Measurements from ENCODE around the gene TENM4.

TENM4 gene

GRCh38 chr11:78823588-78823987 is 617.2 kb downstream of the TENM4 start:
- no peak for FAIRE-seq

GRCh38 chr11:78822931-78823423 is 617.9 kb downstream of the TENM4 start:
- FAIRE-seq = no peak

GRCh38 chr11:78821371-78822306 is 619.2 kb downstream of the TENM4 start:
- no peak for FAIRE-seq

DNA sequence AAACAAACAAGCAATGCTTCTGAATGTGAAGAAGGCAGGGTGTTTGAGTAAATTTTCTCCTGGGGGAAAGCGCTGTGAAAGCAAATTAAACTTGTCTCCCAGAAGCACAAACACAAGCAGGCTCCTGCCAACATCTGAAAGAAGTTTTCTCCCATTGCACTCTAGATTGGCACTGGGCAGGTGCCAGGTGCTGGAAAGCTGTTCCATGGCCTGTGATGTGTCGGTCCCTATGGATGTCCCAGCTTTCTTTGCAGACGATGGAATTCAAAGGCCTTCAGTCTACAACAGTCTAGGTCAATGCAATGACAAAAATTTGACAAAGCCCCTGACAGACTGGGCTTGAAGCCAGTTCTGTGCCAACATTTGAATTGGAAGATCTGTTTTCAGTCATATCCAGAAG is 620.1 kb downstream of the TENM4 start:
- no peak for FAIRE-seq

- no peak for FAIRE-seq
These were observed 622.6 kb downstream of the TENM4 start for GRCh38 chr11:78818201-78818600.

DNA sequence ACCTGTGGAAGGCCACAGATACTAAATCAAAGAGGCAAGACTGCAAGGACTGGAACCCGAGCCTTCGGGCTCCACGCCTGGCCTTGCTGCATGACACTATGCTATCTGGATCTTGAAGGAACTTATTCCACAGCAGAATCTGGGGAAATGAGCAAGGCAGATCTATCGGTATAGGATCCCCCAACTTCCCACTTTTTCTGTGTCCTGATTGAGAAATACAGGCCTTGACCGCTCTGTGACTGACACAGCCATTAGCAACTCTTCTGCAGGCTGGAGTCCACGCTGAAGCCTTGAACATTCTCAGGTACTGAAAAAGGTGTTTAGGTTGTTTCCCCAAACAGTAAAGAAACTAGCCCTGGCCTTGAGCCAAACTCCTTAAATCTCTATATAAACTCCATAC is 625.0 kb downstream of the TENM4 start:
- FAIRE-seq = no peak

DNA sequence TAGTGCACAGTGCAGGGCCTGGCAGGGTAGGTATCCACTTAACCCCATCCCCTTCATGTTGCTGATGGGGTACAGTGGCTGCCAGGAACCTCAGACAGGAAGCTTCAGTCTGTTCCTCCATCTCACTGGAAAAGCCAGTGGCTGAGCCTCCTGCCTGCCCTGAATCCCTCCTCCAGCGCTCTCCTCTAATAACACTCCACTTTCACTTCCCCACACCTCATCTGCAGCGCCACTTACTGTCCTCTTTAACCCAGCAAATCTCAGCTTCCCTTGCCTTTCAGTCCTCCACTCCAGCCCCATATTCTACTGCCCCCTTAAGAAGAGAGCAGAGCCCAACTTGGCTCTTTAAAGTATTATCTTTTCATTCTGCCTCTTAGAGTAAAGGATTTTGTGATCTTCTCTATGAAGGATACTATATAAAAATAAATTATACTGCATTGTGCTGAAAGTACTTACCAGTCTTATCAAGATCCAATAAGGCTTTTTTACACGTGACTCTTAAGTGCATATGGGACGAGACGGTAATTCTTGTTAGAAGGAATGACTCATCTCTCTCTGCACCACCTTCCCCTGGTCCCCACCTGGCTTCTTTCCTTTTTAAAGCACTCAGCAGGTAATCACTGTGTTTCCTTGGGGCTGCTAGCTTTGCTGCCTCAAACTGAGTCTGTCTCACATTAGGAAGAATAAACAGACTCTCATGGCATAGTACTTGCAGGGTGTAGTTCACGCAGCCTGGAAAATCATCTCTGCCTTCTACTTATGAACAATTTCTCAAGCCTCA is 628.1 kb downstream of the TENM4 start:
- FAIRE-seq = no peak

GRCh38 chr11:78810559-78811009 is 630.2 kb downstream of the TENM4 start:
- FAIRE-seq = no peak

DNA sequence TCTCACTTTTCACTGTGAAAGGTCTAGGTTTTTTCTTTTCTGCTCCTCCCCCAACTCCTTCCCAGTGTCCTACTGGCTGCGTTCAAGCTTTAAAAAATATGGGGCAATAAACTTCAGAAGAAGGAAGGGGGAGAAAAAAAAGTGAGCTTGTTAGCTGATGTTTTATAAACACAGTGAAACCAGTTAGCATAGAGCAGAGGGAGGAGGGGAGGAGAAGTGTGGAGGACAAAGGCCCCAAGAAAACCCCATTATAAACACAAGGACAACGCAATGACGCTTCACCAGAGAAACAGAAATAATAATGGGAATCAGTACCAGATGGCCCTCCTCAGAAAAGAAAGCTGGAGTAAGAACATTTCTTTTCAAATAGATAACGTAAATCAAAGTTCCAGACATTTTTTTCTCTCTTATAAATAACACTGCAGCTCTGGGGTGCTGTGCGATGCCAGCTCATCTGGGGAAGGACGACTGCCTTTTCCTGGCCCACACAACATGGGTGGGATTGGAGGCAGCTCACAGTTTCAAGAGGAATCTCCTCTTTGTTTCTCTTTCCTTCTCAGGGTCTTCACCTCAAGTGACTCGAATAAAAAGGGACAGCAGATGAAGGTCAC is 630.8 kb downstream of the TENM4 start:
- no peak for FAIRE-seq

DNA sequence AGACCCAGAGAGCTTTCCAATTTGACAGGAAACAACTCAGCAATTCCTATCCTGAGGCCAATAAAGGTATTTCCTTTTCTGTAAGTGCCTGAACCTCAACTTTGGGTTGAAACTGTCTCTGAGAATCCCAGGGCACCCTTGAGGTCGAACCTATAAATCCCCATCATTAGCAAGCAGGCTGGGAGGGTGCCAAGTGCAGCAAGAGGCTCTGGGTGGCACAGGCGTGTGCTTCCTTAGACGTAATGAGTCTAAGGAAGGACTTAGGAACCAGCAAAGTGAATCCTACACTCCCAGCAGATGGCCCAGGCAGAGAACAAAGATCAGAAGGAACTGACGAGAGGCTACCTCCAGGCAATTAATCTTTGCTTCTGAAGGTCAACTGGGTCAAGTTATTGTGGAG is 631.9 kb downstream of the TENM4 start:
- no peak for FAIRE-seq

DNA sequence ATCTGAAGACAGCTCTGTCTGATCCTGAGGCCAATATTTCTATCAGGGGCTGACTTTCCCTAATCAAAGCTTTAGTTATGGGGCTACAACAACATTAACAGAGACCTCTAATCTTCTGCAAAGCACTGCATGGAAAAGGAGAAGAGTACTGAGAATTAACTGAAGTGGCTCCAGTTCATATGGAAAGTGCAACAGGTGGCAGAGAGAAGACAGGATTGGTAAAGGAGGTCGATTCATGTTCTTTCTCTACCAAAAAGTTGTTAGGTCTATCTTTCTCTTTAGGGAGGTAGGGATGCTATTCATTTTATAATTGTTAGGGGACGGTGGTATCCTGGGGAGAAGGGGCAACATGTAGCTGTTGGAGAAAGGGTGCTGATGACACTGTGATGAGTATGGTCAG is 633.5 kb downstream of the TENM4 start:
- no peak for FAIRE-seq

GRCh38 chr11:78806214-78807004 is 634.4 kb downstream of the TENM4 start:
- no peak for FAIRE-seq

GRCh38 chr11:78804991-78805390 is 635.8 kb downstream of the TENM4 start:
- no peak for FAIRE-seq

DNA sequence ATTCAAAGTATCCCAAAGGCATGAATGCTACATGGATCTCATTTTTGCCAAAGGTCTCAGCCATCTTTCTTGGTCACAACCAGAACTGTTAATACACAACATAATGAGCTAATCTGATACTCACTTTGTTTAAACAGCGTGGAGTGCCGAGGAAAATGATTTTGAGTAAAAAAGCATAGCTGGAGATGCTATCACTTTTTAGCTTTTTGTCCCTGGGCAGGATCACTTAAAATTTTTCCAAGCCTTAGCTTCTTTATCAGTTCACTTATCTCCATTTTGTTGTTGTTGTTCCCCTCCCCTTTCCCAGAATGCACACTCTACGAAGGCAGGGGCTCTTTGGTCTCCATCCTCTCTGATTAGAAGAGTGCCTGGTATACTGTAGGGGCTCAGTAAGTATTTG is 636.8 kb downstream of the TENM4 start:
- no peak for FAIRE-seq

DNA sequence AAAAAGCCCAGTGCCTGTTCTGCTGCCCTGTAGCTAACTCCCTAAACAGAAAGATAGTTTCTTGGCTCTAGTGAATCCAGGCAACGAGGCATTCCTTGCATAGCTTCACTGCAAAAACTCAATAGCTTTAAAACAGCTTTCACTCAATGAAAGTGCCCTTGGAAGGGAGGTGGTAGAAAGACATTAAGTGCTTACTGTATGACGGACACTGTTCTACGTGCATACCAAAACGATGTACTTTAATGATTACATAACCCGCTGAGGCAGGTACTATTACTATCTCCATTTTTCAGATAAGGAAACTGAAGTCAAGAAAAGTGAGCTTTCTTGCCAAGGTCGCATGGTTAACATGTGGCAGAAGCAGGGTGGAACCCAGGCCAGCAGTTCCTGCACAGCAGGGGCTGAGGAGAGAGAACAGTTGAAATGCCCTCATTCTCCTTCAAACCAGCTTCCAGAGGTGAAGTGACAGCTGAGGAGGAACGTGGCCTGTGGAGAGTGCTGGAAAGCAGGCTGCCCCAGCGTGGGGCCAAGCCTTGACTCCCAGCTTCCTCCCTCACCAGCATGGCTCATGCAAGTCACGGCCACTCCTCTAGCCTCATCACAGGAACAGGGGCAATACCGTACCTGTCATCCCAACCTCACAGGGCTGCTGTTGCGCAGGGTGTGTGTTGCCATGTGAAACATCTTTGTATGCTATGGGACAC is 638.6 kb downstream of the TENM4 start:
- no peak for FAIRE-seq

DNA sequence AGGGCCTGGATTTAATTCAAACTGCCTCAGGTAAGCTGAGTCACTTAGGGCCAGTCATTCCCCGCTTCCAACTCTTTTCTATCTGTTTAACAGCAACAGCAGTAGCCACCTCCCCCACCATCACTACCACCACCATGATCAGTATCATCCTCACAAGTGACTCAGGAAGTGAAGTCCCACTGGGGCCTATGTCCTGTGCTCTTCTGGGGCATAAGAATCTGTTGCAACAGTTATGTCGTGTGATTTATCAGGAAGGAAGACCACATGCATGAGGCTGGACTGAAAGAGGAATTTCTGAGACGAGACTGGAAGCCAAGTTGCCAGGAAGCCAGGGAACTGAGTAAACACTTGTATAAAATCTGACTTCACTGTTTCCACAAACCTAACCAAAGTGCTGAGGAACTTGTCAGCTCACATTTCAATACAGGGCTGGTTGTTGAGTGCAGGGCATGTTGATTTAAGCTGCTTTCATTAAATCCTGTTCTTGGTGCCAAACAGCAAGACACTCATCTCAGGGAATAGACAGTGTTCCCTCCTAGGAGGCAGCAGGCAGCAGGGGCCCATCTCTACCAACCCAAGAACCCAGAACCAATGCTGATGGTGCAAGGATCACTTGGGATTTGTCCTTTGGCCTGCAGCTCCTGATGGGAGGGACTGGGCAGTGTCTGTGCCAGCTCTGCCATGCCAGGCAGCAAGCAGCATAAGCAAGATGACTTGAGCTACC is 639.5 kb downstream of the TENM4 start:
- FAIRE-seq = peak; percentile 13

DNA sequence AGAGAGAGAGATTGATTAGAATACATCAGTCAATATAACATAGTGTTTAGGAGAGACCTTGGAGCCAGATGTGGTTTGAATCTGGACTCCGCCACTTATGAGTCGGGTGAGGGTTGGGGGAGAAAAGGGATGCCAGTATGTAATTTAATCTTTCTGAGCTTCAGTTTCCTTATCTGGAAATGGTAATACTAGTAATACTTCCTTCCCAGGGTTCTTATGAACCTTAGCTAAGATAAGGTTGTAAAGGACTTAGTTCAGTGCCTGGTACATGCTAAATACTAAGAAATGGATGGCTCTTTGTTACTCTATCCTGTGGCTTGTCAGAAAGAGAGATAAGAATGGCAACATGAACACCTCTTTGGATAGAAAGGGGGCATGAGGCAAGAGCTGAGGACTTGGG is 640.1 kb downstream of the TENM4 start:
- no peak for FAIRE-seq

- FAIRE-seq = no peak
These were observed 640.6 kb downstream of the TENM4 start for GRCh38 chr11:78800096-78800690.

DNA sequence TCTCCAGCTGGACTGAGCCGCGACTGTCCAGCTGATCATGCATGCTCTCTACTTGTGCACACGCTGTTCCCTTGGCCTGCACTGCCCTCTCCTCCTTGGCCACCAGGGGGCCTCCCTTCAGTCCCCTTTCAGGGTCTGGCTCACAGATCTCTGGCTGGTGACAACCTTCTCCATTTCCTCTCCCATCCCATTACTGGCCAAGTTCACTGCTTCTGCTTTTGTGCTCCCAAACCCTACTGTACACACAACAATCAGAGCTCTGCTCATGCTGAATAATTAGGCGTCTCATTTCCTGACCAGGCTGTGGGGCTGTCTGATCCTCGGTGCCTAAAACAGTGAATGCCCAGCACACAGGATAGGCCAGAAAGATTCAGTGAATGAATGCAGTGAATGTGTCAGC is 642.2 kb downstream of the TENM4 start:
- no peak for FAIRE-seq

- FAIRE-seq = no peak
These were observed 643.3 kb downstream of the TENM4 start for GRCh38 chr11:78797559-78797958.

DNA sequence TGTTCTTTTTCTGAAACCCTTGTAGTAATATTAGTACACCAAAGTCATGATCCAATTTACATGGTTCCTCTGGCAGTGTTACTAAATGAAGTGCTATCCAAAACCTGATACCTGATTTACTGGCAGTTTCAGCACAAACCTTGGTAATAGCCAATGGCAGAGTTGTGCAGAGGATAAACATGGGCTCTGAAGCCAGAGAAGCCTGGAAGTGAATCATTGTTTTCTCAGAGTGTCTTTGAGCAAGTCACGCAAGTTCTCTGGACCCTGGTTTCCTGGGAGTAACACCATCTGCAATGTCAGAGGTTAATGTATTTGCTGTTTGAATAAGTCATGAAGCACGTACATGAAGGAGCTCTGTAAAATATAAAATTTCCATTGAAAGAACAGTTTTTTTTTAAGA is 643.9 kb downstream of the TENM4 start:
- peak; percentile 74 for FAIRE-seq
